MV-4-11 (cell line): ENCODE data around the gene ALOXE3.
A peak's percentile ranks its signal among the peaks of the same experiment; 100 is the strongest.
"Not testable (repeated sequence)": the region's sequence is repeated elsewhere in the genome, so short reads cannot be mapped to it uniquely, and the experiment has no call there.

Experiments used
- DNase-seq: peaks from one replicate; lab custom pipeline; 2025; lab: John Stamatoyannopoulos, UW

The ALOXE3 gene

GRCh38 chr17:8091033-8091687 lies 27.2 kb downstream of the ALOXE3 start:
- peak; percentile 21 for DNase-seq

DNA sequence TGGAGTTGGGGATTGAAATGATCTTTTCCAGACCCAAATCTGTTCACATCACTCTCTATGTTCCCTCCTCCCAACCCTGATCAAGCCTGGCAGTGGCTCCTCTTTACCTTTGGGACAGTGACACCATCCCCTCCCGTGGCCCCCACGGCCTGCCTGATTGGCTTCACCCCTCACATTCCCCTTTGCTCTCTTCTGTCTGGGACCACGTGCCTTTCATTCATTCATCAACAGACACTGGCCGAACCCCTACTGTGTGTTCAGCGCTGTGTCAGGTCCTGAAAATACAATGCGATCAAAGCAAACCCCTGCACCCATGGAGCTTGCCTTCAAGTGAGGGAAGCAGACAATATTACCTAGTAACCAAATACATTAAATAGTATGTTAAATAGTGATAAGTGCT lies 28.6 kb downstream of the ALOXE3 start:
- DNase-seq, result no peak

- no peak for DNase-seq
Observed at GRCh38 chr17:8087952-8088230, 30.4 kb downstream of the ALOXE3 start.

DNA sequence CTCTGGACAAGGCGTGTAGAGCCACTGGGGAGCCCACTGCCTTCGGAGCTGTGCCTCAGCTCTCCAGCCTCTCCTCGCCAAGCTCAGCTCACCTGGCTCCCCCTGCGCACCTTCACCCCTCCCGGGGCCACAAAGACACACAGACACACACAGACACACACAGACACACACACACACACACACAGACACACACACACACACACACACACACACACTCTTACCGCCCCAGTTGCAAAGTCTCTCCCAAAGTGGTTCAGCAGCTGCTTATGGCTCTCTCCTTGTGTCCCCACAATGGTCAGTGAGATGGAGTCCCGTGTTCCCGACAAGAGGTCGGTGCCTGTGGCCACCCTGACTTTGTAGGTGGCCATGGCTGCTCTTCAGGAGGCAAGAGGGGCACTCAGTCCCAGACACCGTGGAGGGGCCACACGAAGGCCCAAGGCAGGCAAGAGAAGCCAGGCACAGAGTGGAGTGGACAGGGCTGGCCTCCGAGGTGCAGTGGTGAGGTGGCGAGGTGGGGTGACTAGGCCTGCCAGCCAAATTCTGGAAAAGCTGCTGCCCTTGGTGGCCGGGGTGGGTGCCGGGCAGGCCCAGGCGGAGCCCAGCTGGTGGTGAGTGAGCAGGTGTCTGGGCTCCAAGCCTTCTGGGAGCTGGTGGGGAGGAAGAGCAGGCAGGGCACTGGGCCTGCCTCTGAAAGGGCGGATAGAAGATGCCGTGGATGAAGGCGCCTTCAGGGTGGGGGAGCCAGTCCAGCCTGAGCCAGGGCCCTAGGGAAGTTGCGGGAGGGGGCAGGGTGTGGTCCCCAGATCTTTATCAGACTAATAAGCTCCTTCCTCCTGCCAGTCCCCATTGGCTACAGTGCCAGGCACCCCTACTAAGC lies 31.0 kb downstream of the ALOXE3 start, which contains the start of gene ALOX12B:
Gene ALOX12B (minus strand): TSS at position 642 of the 877 bp plus-strand sequence. CDS start 274 bp downstream, at position 368.
- DNase-seq, result no peak

DNA sequence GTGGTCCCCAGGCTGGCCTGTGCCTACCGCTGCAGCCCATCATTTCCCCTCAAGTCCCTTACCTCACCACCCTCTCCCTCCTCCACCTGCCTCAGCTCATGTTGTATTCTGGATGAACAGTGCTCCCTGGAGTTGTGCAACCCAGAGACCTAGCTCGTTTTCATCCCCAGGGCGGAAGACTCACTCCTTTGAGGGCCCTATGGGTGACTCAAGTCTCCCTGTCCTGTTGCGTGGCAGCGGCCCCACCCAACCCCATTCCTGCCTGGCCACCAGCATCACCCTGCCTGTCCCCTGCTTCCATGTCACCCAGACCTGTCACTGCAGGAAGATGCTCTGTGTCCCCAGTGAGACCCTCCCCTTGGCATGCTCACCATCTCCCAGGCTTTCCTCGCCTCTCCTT lies 34.1 kb downstream of the ALOXE3 start:
- DNase-seq, result no peak

DNA sequence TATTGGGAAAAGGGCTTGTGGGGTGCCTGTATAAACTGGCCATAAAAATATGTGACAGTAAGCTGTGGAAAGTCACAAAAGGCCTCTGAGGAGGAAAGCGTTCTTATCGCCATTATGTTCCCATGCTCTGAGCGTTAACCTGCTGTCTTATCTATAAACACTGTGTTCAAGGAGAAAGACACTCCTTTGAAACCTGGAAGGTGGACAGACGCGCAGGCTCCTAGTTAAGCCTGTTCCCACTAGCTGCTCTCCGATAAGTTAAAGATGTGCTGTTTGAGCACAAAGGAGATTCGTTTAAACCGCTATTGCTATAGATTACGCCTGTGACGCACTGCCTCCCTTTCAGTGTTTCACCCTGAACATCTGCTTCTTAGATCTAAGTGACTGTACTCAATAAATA lies 36.0 kb downstream of the ALOXE3 start:
- no peak for DNase-seq

DNA sequence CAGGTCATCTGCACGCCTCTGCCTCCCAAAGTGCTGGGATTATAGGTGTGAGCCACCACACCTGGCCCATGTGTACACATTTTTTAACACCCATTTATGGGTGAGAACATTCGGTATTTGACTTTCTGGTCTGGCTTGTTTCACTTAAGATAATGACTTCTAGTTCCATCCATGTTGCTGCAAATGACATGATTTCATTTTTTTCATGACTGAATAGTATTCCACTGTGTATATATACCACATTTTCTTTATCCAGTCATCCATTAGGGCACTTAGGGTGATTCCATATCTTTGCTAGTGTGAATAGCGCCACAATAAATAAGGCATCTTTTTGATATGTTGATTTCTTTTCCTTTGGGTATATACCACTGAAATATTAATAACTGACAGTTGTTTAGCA lies 36.4 kb downstream of the ALOXE3 start:
- no peak for DNase-seq

DNA sequence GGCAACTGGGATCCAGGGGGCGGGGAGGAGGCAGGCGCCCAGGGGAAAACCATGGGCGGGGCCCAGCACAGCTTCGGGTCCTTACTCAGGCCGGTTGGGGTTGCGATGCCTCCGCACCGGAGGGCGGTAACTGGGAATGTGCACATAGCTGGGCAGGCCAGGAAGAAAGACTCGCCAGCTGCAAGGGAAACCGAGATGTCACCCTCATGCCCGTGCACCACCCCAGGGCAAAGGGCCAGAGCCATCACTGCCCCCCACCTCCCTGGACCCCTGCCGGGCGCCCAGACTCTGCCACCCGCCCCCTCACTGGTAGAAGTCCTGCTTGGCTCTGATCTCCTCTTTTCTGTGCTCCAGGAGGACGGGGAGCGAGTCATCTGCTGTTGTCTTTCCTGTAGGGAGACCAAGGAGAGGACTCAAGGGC lies 37.5 kb downstream of the ALOXE3 start:
- no peak for DNase-seq

DNA sequence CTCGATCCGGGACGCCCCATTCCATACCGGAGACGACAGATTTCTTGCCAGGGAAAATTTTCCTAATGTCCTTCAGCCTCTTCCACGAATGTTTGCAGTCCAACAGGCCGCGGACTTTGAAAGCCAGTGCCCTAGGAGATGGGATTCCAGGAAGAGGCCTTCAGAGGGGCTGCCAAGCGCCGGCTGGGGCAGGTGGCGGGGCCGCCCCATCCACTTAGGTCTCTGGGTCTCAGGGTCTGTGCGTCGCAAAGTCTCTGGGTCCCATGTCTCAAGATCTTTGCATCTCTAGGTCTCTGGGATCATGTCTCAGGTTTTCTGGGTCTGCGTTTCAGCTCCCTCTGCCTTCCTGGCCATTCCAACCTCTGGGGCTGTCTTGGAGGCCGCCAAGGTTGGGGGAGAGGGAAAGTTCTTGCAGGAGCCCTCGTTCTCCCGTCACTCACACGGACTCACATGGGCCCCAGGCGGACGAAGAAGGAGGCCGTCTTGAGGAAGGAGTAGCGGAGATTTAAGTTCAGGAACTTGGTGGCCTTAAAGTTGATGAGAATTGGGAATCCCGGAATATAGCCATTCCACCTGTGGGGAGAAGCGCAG lies 38.0 kb downstream of the ALOXE3 start:
- no peak for DNase-seq

GRCh38 chr17:8079291-8080207 lies 38.8 kb downstream of the ALOXE3 start:
- peak; percentile 26 for DNase-seq

DNA sequence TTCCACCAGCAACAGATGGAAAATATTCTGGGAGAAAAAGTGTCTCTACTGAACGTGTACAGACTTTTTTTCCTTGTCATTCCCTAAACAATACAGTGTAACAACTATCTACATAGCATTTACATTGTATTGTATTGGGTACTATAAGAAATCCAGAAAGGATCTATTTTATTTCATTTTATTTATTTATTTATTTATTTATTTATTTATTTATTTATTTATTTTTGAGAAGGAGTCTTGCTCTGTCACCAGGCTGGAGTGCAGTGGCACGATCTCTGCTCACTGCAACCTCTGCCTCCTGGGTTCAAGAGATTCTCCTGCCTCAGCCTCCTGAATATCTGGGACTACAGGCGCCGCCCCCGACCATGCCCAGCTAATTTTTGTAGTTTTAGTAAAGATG lies 40.4 kb downstream of the ALOXE3 start:
- not testable (repeated sequence) for DNase-seq

DNA sequence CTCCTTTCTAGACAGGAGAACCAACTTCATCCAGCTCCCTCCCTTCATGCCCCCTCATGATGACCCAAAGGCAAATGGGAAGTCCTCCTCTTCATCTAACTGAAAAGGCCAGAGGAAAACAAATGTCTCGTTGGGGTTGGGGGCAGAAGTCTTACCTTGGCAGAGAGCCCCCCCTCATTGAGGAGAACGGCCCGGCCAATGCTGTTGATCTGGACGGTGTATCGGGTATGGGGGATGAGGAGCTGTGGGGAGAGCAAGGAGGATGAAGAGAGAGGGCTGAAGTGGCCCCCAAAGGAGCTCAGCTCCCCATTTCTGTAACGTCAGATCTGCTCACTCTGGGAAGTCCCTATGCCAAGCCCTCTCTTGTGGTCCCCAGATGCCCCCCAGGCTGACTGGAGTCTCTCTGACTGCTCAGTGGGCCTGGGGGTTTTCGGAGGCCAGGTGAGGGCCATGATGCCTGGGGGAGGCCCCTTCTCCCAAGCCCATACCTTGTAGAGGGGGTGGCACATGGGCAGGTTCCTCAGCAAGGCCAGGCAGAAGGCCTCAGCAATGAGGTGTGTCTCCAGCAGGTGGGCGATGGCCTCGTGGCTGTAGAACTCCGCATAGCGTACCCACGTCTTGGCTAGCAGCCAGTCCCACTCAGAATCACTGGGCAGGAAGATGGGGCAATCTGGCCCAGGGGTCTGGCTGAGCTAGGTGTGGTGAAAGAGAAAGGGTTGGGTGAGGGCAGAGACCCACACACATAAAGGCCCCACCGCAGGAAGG lies 41.6 kb downstream of the ALOXE3 start:
- DNase-seq, result no peak

DNA sequence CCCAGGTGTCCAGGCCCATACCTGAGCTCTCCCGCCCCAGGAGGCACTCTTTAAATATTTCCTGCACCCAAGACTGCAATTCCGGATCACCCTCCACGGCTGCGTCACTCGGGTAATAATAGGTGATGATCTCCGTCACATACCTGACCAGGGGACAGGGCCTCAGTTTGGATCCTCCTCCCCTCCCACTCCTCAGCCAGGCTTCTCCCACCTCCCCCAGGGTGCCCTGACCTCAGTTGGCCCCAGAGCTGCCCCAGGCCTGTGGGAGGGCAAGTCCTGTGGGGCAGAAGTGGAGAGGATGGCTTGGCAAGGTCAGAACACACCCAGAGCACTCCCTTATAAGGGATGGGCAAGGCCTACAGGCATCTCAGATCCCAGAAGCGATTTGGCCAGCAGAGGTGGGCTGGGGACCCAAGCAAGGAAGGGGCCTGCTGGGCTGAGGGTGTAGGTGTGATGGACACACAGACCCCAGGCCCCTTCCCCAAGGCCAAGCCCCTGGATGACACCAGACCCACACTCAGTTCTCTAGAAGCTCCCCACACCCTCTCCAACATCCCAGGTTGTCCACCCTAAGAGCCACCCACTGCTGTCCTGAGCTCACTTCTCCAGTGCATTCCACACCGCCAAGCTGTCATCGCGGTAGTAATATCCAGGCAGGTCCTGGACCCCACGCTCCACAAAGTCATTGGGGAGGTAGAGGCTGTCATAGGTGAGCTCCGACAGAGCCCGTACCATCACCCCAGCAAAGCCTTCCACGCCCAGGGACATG lies 42.6 kb downstream of the ALOXE3 start:
- DNase-seq, result no peak

DNA sequence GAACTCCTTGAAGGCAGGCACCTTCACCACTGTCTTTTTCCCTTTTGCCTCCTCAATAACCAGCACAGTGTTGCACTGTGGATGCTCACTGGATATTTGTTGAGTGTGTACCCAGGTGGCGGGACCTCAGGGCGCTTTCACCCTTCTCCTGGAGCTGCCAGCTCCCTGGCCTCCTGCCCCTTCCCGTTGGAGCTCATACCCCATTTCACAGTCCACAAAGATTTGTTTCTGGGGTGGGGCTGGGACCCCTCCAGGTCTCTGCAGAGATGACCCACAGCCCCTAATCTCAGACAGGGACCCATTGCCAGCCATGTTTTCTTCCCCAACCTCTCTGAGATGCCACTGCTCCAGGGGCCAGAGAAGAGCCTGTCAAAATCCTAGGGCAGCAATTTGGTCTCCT lies 43.2 kb downstream of the ALOXE3 start:
- DNase-seq, result no peak

- no peak for DNase-seq
Observed at GRCh38 chr17:8074554-8074953, 43.8 kb downstream of the ALOXE3 start.

- DNase-seq, result peak; percentile 19
Observed at GRCh38 chr17:8073627-8074484, 44.5 kb downstream of the ALOXE3 start.

DNA sequence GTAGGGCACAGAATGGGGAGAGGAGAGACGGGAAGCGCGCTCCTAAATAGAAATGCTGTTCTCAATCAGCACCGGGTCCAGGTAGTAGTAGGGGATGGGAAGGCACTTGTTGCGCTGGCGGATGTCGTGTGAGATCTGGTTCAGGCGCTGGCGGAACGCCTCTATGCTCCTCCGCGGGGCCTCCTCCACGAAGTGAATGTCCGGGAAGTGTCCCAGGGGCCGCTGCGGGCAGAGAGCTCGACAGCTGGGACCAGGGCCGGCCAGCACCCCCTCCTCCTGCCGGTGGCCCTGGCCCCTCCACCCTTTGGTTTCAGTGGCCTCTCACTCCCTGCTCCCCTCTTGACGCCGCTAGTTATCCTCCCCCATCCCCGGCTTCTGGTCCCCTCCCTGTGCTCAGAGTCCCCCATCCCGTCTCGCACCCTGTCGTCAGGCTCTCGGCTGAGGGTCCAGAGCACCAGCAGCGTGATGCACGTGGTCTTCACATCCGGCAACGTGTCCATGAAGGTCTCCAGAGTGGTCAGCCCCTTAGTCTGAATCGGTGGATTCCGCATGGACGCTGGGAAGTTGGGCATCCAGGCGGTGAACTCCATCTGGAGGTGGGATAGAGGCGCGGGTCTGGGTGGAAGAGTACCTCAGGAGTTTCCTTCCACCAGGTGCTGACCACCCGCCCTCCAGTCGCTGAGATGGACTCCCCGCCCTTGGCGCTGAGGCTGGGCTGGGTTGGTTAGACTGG lies 45.4 kb downstream of the ALOXE3 start:
- DNase-seq, result no peak

GRCh38 chr17:8072341-8072728 lies 46.0 kb downstream of the ALOXE3 start:
- DNase-seq, result no peak

DNA sequence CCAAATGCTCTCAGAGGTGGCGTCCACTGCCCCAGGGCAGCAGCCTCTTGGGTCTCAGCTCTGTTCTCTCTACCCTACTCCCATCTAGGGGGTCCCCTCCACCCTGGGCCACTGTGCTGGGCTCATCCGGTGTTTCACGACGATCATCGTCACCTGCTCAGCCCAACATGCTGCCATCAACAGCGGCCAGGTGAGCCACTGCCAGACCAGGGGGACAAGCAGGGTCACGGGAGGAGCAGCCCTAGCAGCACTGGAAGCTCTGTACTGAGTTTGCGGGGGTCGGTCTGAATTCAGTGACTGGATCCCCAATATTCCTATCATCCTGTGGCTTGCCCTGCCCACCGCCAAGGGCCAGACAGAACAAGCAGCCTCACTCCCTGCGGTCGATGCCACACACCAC lies 46.8 kb downstream of the ALOXE3 start:
- DNase-seq, result no peak
